Endothelial cell (in vitro differentiated cells): Measurements from ENCODE around the gene RPS19BP1. TPM values are rescaled to one million over a fixed set of nuclear protein-coding genes. Genes with fewer than 3 reads are reported as not detected.

Experiments
- DNase-seq: peaks from one replicate; pipeline ENCODE4 v3.0.0; 2021; ENCODE audit warnings: low spot score
- H3K27ac Mint-ChIP-seq: one replicate; pipeline ENCODE4 v1.8.0; 2021; ENCODE audit warnings: mixed read lengths, inconsistent platforms; ENCODE audit not compliant: unreplicated experiment
- H3K27me3 Mint-ChIP-seq: one replicate; pipeline ENCODE4 v1.8.0; 2021; ENCODE audit warnings: mild to moderate bottlenecking, moderate library complexity, mixed read lengths, inconsistent platforms; ENCODE audit not compliant: unreplicated experiment
- H3K36me3 Mint-ChIP-seq: one replicate; pipeline ENCODE4 v1.8.0; 2021; ENCODE audit warnings: mild to moderate bottlenecking, low read depth, mixed read lengths, inconsistent platforms; ENCODE audit not compliant: unreplicated experiment
- H3K4me1 Mint-ChIP-seq: one replicate; pipeline ENCODE4 v1.8.0; 2021; ENCODE audit warnings: mild to moderate bottlenecking, mixed read lengths, inconsistent platforms; ENCODE audit not compliant: unreplicated experiment
- H3K4me3 Mint-ChIP-seq: one replicate; pipeline ENCODE4 v1.8.0; 2021; ENCODE audit warnings: mild to moderate bottlenecking, mixed read lengths, inconsistent platforms; ENCODE audit not compliant: unreplicated experiment
- H3K9me3 Mint-ChIP-seq: one replicate; pipeline ENCODE4 v1.8.0; 2021; ENCODE audit warnings: mixed read lengths, inconsistent platforms; ENCODE audit not compliant: unreplicated experiment
- total RNA-seq: library from RNA; stranded (reverse); fragmentation: NEBNext Ultra II Directional; extraction: Animal tissue kit (Norgen Biotek cat#: 25700); gene quantifications from one replicate; pipeline ENCODE4 v1.2.1, GENCODE V29; 2021; ENCODE audit not compliant: unreplicated experiment
- TF ChIP-seq, protein P1 (sequence below): fragments of 200-600 bp; sonication (generic); IDR thresholded peaks from one replicate; pipeline ENCODE4 v1.5.0; 2021; ENCODE audit warnings: antibody characterized with exemption; ENCODE audit not compliant: unreplicated experiment

RPS19BP1 gene
- total RNA-seq, 1 donor from 2014 or later: 57.7 TPM

- Mint-ChIP-seq H3K27ac (no peak overlapping the region), H3K4me3 (no peak overlapping the region), H3K36me3 (no peaks in the 10 kb centered on the region), H3K4me1 (peaks cover 3% of the 10 kb centered on the region), H3K27me3 (no peaks in the 10 kb centered on the region), H3K9me3 (no peaks in the 10 kb centered on the region)
- TF ChIP-seq, protein P1, sequence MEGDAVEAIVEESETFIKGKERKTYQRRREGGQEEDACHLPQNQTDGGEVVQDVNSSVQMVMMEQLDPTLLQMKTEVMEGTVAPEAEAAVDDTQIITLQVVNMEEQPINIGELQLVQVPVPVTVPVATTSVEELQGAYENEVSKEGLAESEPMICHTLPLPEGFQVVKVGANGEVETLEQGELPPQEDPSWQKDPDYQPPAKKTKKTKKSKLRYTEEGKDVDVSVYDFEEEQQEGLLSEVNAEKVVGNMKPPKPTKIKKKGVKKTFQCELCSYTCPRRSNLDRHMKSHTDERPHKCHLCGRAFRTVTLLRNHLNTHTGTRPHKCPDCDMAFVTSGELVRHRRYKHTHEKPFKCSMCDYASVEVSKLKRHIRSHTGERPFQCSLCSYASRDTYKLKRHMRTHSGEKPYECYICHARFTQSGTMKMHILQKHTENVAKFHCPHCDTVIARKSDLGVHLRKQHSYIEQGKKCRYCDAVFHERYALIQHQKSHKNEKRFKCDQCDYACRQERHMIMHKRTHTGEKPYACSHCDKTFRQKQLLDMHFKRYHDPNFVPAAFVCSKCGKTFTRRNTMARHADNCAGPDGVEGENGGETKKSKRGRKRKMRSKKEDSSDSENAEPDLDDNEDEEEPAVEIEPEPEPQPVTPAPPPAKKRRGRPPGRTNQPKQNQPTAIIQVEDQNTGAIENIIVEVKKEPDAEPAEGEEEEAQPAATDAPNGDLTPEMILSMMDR: no peak
- DNase-seq: no peak
These were observed 43.2 kb downstream of the RPS19BP1 start for GRCh38 chr22:39489094-39490068.

- no peak overlapping the region for H3K4me3 Mint-ChIP-seq
- H3K36me3 Mint-ChIP-seq: no peaks in the 10 kb centered on the region
- H3K4me1 Mint-ChIP-seq: peaks cover 3% of the 10 kb centered on the region
- H3K9me3 Mint-ChIP-seq: no peaks in the 10 kb centered on the region
- TF ChIP-seq, protein P1: no peak
- no peak for DNase-seq
- H3K27ac Mint-ChIP-seq: no peak overlapping the region
- H3K27me3 Mint-ChIP-seq: no peaks in the 10 kb centered on the region
These were observed 43.9 kb downstream of the RPS19BP1 start for GRCh38 chr22:39488563-39489083.

GRCh38 chr22:39487826-39488520 lies 44.6 kb downstream of the RPS19BP1 start:
- DNase-seq: no peak
- Mint-ChIP-seq H3K27me3 (no peaks in the 10 kb centered on the region), H3K4me3 (no peak overlapping the region), H3K36me3 (no peaks in the 10 kb centered on the region), H3K9me3 (no peaks in the 10 kb centered on the region), H3K4me1 (no peaks in the 10 kb centered on the region), H3K27ac (no peak overlapping the region)
- TF ChIP-seq, protein P1: no peak

- no peaks in the 10 kb centered on the region for H3K27me3 Mint-ChIP-seq
- DNase-seq: no peak
- no peak overlapping the region for H3K27ac Mint-ChIP-seq
These were observed 45.4 kb downstream of the RPS19BP1 start for GRCh38 chr22:39486951-39487825.

More at GRCh38 chr22:39486951-39487825, 45.4 kb downstream of the RPS19BP1 start:
- no peaks in the 10 kb centered on the region for H3K36me3 Mint-ChIP-seq
- H3K4me1 Mint-ChIP-seq: no peaks in the 10 kb centered on the region
- no peaks in the 10 kb centered on the region for H3K9me3 Mint-ChIP-seq
- TF ChIP-seq, protein P1: no peak
- no peak overlapping the region for H3K4me3 Mint-ChIP-seq
